Astrocyte of the cerebellum (primary cell): ENCODE results near the gene LDLR.
"Not testable (repeated sequence)": the region's sequence is repeated elsewhere in the genome, so short reads cannot be mapped to it uniquely, and the experiment has no call there.

ENCODE experiments used
- DNase-seq: peaks from one replicate; pipeline ENCODE4 v3.0.0-alpha.2; 2011; ENCODE audit warnings: low read depth
- H3K4me3 ChIP-seq: 2 replicates; pipeline ENCODE4 v1.5.1; 2011; ENCODE audit warnings: mild to moderate bottlenecking, low read depth, low read length, moderate library complexity
- CTCF ChIP-seq: IDR thresholded peaks from 2 replicates; pipeline ENCODE4 v1.5.1; 2012; ENCODE audit warnings: low read length, low read depth, moderate library complexity, mild to moderate bottlenecking; ENCODE audit errors: missing control alignments
- in situ Hi-C: cut with HindIII; loops from 2 replicates; pipeline ENCODE4 v1.10.0; 2017; ENCODE audit warnings: low sequenced_read_pairs

The LDLR gene

GRCh38 chr19:11101057-11101456, 11.8 kb downstream of the LDLR start:
- TF ChIP-seq CTCF, result no peak
- H3K4me3 ChIP-seq, result no peak overlapping the region
- DNase-seq, result no peak
- in situ Hi-C loops, result no loop called here

- no peak for DNase-seq
- no peak for TF ChIP-seq CTCF
- in situ Hi-C loops, result no loop called here
- H3K4me3 ChIP-seq, result no peak overlapping the region
These were observed 13.7 kb downstream of the LDLR start for GRCh38 chr19:11102944-11103343.

- DNase-seq, in situ Hi-C loops, H3K4me3 ChIP-seq: not testable (repeated sequence)
These were observed 14.4 kb downstream of the LDLR start for GRCh38 chr19:11103667-11104066.

- no peak for TF ChIP-seq CTCF
- no peak for DNase-seq
- no peak overlapping the region for H3K4me3 ChIP-seq
- in situ Hi-C loops, result no loop called here
These were observed 15.9 kb downstream of the LDLR start for GRCh38 chr19:11105014-11105636.

GRCh38 chr19:11106477-11106876, 17.2 kb downstream of the LDLR start:
- H3K4me3 ChIP-seq, result no peak overlapping the region
- in situ Hi-C loops, result no loop called here
- DNase-seq, result no peak
- TF ChIP-seq CTCF, result no peak

GRCh38 chr19:11108746-11109145, 19.5 kb downstream of the LDLR start:
- H3K4me3 ChIP-seq, result no peak overlapping the region
- DNase-seq, result no peak
- TF ChIP-seq CTCF, result no peak
- in situ Hi-C loops, result no loop called here

- no peak for TF ChIP-seq CTCF
- no peak overlapping the region for H3K4me3 ChIP-seq
- no peak for DNase-seq
- in situ Hi-C loops, result no loop called here
These were observed 22.0 kb downstream of the LDLR start for GRCh38 chr19:11111117-11111770.
